Stimulated activated CD4-positive, alpha-beta T cell treated with anti-CD3 and anti-CD28 coated beads, Interleukin-2, amount 100 ng/mL, for 48 hours (primary cell): ENCODE measurements around the gene TGFBRAP1.

Source experiments
- DNase-seq, 2 donors: peaks; one replicate each; pipeline ENCODE4 v3.0.0-alpha.2; 2020

Gene TGFBRAP1, protein sequence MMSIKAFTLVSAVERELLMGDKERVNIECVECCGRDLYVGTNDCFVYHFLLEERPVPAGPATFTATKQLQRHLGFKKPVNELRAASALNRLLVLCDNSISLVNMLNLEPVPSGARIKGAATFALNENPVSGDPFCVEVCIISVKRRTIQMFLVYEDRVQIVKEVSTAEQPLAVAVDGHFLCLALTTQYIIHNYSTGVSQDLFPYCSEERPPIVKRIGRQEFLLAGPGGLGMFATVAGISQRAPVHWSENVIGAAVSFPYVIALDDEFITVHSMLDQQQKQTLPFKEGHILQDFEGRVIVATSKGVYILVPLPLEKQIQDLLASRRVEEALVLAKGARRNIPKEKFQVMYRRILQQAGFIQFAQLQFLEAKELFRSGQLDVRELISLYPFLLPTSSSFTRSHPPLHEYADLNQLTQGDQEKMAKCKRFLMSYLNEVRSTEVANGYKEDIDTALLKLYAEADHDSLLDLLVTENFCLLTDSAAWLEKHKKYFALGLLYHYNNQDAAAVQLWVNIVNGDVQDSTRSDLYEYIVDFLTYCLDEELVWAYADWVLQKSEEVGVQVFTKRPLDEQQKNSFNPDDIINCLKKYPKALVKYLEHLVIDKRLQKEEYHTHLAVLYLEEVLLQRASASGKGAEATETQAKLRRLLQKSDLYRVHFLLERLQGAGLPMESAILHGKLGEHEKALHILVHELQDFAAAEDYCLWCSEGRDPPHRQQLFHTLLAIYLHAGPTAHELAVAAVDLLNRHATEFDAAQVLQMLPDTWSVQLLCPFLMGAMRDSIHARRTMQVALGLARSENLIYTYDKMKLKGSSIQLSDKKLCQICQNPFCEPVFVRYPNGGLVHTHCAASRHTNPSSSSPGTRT

GRCh38 chr2:105329561-105330495, at the start of gene TGFBRAP1:
Gene TGFBRAP1 (minus strand): TSS chr2:105329735. CDS start chr2:105308301, 21,434 bp downstream.
- DNase-seq = peak; percentile 31 to 52

- DNase-seq = no peak
Measured at GRCh38 chr2:105378921-105379383, 49.4 kb upstream of the TGFBRAP1 start.

- DNase-seq = no peak
Measured at GRCh38 chr2:105378276-105378840, 48.8 kb upstream of the TGFBRAP1 start.

GRCh38 chr2:105377871-105378270, 48.3 kb upstream of the TGFBRAP1 start:
- DNase-seq = no peak

- DNase-seq = no peak
Measured at GRCh38 chr2:105376789-105377240, 47.3 kb upstream of the TGFBRAP1 start.

- no peak for DNase-seq
Measured at GRCh38 chr2:105376010-105376409, 46.5 kb upstream of the TGFBRAP1 start.

DNA sequence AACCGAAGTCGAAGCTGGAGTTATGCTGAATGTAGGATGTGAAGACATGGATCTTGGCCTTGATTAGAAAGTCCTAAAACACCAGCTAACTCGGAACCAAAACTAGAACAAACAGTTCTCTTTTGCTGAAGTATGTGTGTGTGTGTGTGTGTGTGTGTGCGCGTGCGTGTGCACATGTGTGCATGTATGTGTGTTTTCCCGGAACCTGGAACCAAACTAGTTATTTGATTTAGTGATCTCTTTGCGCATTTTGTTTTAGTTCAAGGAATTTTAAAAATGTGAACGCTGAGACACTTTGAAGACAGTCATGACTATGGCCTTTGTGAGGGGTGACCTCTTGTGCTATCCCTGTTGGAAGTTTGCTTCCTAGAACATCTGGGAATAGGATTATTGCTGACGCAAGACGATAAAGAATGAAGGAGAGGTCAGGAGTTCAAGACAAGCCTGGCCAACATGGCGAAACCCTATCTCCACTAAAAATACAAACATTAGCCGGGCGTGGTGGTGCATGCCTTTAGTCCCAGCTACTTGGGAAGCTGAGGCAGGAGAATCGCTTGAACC, 45.5 kb upstream of the TGFBRAP1 start:
- no peak for DNase-seq

GRCh38 chr2:105373895-105374401, 44.4 kb upstream of the TGFBRAP1 start:
- no peak for DNase-seq

GRCh38 chr2:105373344-105373781, 43.8 kb upstream of the TGFBRAP1 start:
- no peak for DNase-seq

- no peak for DNase-seq
Measured at GRCh38 chr2:105371810-105372209, 42.3 kb upstream of the TGFBRAP1 start.

GRCh38 chr2:105371156-105371555, 41.6 kb upstream of the TGFBRAP1 start:
- no peak for DNase-seq

GRCh38 chr2:105369777-105370690, 40.5 kb upstream of the TGFBRAP1 start:
- DNase-seq = peak; percentile 84 to 86

GRCh38 chr2:105368759-105369408, 39.3 kb upstream of the TGFBRAP1 start:
- DNase-seq = no peak

- DNase-seq = no peak
Measured at GRCh38 chr2:105365206-105365605, 35.7 kb upstream of the TGFBRAP1 start.

DNA sequence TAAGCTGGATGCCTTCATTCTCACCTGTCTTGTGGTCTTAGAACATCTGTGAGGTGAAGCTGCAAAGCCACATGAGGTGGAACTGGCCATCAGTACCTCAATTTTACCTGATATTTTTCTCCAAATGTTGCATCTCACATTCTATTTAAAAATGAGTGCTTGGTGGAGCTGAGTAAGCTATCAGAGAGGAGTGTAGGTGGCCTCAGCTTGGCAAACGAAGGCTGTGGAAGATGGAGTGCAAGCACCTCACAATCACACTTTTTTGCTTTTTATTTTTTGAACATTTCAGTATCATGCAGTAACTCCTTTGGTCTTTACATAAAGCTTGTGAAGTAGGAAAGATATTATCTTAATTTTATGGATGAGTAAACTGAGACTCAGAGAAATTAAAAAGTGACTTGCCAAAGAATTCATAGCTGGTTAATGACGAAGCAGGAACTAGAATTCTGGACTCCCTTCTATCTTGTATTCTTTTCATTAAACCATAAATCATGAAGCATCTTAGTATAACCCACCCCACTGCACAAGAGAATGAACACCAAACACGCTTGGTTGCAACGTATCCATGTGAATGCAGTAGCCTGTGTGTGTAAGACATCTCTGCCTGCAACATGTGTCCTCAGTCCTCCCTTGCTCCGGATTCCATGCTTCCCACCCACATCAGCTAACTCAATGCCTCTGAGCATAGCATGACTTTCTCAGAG, 35.1 kb upstream of the TGFBRAP1 start:
- no peak for DNase-seq

- no peak for DNase-seq
Measured at GRCh38 chr2:105362862-105363591, 33.5 kb upstream of the TGFBRAP1 start.

GRCh38 chr2:105361102-105361889, 31.8 kb upstream of the TGFBRAP1 start:
- DNase-seq = no peak

- no peak for DNase-seq
Measured at GRCh38 chr2:105358593-105358992, 29.1 kb upstream of the TGFBRAP1 start.
